Muscle layer of colon (tissue), 2 donors: Measurements from ENCODE around the gene NCBP2L.
A peak's percentile ranks its signal among the peaks of the same experiment; 100 is the strongest.

ENCODE experiments used
- H3K27ac ChIP-seq: one replicate; pipeline ENCODE4 v1.7.0; 2013; ENCODE audit warnings: low read depth, mild to moderate bottlenecking, low read length, moderate library complexity
- H3K27me3 ChIP-seq, 2 donors: one replicate each; pipeline ENCODE4 v1.7.0; 2013; ENCODE audit warnings: low read length in 2 of 2, mild to moderate bottlenecking in 2 of 2; ENCODE audit not compliant: insufficient read depth in 2 of 2, control insufficient read depth in 1 of 2
- H3K36me3 ChIP-seq: one replicate; pipeline ENCODE4 v1.7.0; 2013; ENCODE audit warnings: mild to moderate bottlenecking, low read length; ENCODE audit not compliant: insufficient read depth
- H3K4me1 ChIP-seq: one replicate; pipeline ENCODE4 v1.7.0; 2013; ENCODE audit warnings: mild to moderate bottlenecking, low read length; ENCODE audit not compliant: insufficient read depth
- H3K4me3 ChIP-seq, 2 donors: one replicate each; pipeline ENCODE4 v1.7.0; 2013; ENCODE audit warnings: low read length in 2 of 2, low read depth in 1 of 2, mild to moderate bottlenecking in 1 of 2, moderate library complexity in 1 of 2
- H3K9ac ChIP-seq: one replicate; pipeline ENCODE4 v1.7.0; 2013; ENCODE audit warnings: low read length
- H3K9me3 ChIP-seq: one replicate; pipeline ENCODE4 v1.7.0; 2013; ENCODE audit warnings: mild to moderate bottlenecking, low read length
- donor health status: abdominal sarcoma.
- donor health status: Adenocarcinoma of cecum.

Gene NCBP2L

GRCh38 chrX:107777536-107777832 lies at the start of gene NCBP2L:
Gene NCBP2L (plus strand): TSS chrX:107777733. CDS start chrX:107794221, 16,488 bp downstream.
- Histone ChIP-seq H3K4me3 (peak within 1 kb of the TSS; percentile 44 to 58), H3K27ac (peak within 1 kb of the TSS; percentile 47), H3K27me3 (peaks cover 0 to 33% of the 10 kb centered on the region in 2 donors), H3K9me3 (no peaks in the 10 kb centered on the region), H3K9ac (peak within 1 kb of the TSS; percentile 44), H3K36me3 (no peaks in the 10 kb centered on the region), H3K4me1 (no peaks in the 10 kb centered on the region)

GRCh38 chrX:107728371-107729099 lies 49.0 kb upstream of the NCBP2L start:
- Histone ChIP-seq H3K27me3 (no peaks in the 10 kb centered on the region), H3K36me3 (no peaks in the 10 kb centered on the region), H3K9me3 (no peaks in the 10 kb centered on the region), H3K4me3 (no peak overlapping the region), H3K4me1 (peaks cover 47% of the 10 kb centered on the region), H3K9ac (no peak overlapping the region), H3K27ac (no peak overlapping the region)

GRCh38 chrX:107729558-107730297 lies 47.8 kb upstream of the NCBP2L start:
- no peak overlapping the region for H3K4me3 ChIP-seq
- no peaks in the 10 kb centered on the region for H3K36me3 ChIP-seq
- H3K27me3 ChIP-seq, result no peaks in the 10 kb centered on the region
- H3K9ac ChIP-seq, result no peak overlapping the region
- H3K27ac ChIP-seq, result peak overlapping the region; percentile 55
- no peaks in the 10 kb centered on the region for H3K9me3 ChIP-seq
- peaks cover 47% of the 10 kb centered on the region for H3K4me1 ChIP-seq

GRCh38 chrX:107730298-107730655 lies 47.3 kb upstream of the NCBP2L start:
- no peak overlapping the region for H3K27ac ChIP-seq
- peaks cover 47% of the 10 kb centered on the region for H3K4me1 ChIP-seq
- no peaks in the 10 kb centered on the region for H3K27me3 ChIP-seq
- H3K9me3 ChIP-seq, result no peaks in the 10 kb centered on the region
- H3K36me3 ChIP-seq, result no peaks in the 10 kb centered on the region
- no peak overlapping the region for H3K9ac ChIP-seq
- no peak overlapping the region for H3K4me3 ChIP-seq

GRCh38 chrX:107730991-107731766 lies 46.4 kb upstream of the NCBP2L start:
- peaks cover 47% of the 10 kb centered on the region for H3K4me1 ChIP-seq
- no peak overlapping the region for H3K27ac ChIP-seq

GRCh38 chrX:107731831-107732502 lies 45.6 kb upstream of the NCBP2L start:
- H3K4me1 ChIP-seq, result peaks cover 43% of the 10 kb centered on the region
- no peak overlapping the region for H3K27ac ChIP-seq
- no peak overlapping the region for H3K9ac ChIP-seq

More at GRCh38 chrX:107730991-107731766, 46.4 kb upstream of the NCBP2L start:
- Histone ChIP-seq H3K27me3 (no peaks in the 10 kb centered on the region), H3K36me3 (no peaks in the 10 kb centered on the region), H3K9me3 (no peaks in the 10 kb centered on the region), H3K4me3 (no peak overlapping the region), H3K9ac (no peak overlapping the region)

GRCh38 chrX:107733686-107734085 lies 43.8 kb upstream of the NCBP2L start:
- Histone ChIP-seq H3K9me3 (no peaks in the 10 kb centered on the region), H3K4me3 (no peak overlapping the region), H3K36me3 (no peaks in the 10 kb centered on the region), H3K27ac (no peak overlapping the region), H3K4me1 (peaks cover 36% of the 10 kb centered on the region), H3K27me3 (no peaks in the 10 kb centered on the region), H3K9ac (no peak overlapping the region)

More at GRCh38 chrX:107731831-107732502, 45.6 kb upstream of the NCBP2L start:
- H3K9me3 ChIP-seq, result no peaks in the 10 kb centered on the region
- no peaks in the 10 kb centered on the region for H3K27me3 ChIP-seq
- no peak overlapping the region for H3K4me3 ChIP-seq
- no peaks in the 10 kb centered on the region for H3K36me3 ChIP-seq

GRCh38 chrX:107734646-107735045 lies 42.9 kb upstream of the NCBP2L start:
- Histone ChIP-seq H3K9me3 (no peaks in the 10 kb centered on the region), H3K9ac (no peak overlapping the region), H3K27me3 (no peaks in the 10 kb centered on the region), H3K27ac (no peak overlapping the region), H3K36me3 (no peaks in the 10 kb centered on the region), H3K4me1 (peaks cover 27% of the 10 kb centered on the region), H3K4me3 (no peak overlapping the region)

GRCh38 chrX:107736781-107737531 lies 40.6 kb upstream of the NCBP2L start:
- Histone ChIP-seq H3K4me3 (no peak overlapping the region), H3K36me3 (no peaks in the 10 kb centered on the region), H3K9me3 (no peaks in the 10 kb centered on the region), H3K27me3 (no peaks in the 10 kb centered on the region), H3K27ac (no peak overlapping the region), H3K4me1 (peaks cover 21% of the 10 kb centered on the region), H3K9ac (no peak overlapping the region)

GRCh38 chrX:107738272-107738671 lies 39.3 kb upstream of the NCBP2L start:
- no peak overlapping the region for H3K27ac ChIP-seq
- H3K4me1 ChIP-seq, result peaks cover 28% of the 10 kb centered on the region
- H3K27me3 ChIP-seq, result peaks cover 1 to 6% of the 10 kb centered on the region in 2 donors
- H3K9me3 ChIP-seq, result no peaks in the 10 kb centered on the region
- no peak overlapping the region for H3K9ac ChIP-seq
- no peaks in the 10 kb centered on the region for H3K36me3 ChIP-seq
- H3K4me3 ChIP-seq, result no peak overlapping the region
